Fibroblast of gingiva (primary cell): ENCODE data around the gene PRMT5.
A peak's percentile ranks its signal among the peaks of the same experiment; 100 is the strongest.
"Not testable (repeated sequence)": the region's sequence is repeated elsewhere in the genome, so short reads cannot be mapped to it uniquely, and the experiment has no call there.

ENCODE experiments used
- DNase-seq: peaks from one replicate; pipeline ENCODE4 v3.0.0-alpha.2; 2011; ENCODE audit warnings: low read depth

PRMT5 gene

DNA sequence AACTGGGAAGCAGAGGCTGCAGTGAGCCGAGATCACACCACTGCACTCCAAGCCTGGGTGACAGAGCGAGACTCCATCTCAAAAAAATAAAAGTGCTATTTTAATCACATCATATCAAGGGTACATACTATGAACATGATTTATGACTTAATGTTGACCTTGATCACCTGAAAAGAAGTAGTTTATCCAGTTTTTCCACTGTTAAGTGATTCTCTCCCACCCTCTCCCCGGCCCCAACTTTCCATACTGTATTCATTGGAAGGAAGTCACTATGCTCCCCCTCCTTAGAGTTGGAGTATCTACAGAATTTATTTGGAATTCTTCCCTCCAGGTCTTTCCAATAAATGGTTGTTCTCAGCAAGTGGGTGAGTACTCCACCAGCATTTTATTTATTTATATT, 3.0 kb upstream of the PRMT5 start:
- no peak for DNase-seq

DNA sequence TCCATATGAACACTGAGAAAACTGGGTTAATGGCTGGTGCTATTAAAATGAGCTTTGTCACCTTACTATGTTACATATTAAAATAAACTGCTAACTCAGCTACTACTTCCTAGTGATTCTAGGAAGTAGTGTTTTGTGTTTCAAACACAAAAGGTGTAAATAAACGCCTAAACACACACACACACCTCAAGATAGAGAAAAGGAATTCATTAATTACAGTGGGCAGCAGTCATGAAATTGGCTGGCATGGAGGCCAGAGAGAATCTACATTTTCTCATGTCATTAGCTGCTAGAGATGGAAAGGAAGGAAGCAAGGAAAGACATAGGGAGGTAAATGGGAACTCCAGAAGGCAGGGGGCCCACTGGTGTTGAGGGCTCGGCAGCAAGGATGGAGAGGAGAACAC, 787 bp upstream of the PRMT5 start:
- no peak for DNase-seq

DNA sequence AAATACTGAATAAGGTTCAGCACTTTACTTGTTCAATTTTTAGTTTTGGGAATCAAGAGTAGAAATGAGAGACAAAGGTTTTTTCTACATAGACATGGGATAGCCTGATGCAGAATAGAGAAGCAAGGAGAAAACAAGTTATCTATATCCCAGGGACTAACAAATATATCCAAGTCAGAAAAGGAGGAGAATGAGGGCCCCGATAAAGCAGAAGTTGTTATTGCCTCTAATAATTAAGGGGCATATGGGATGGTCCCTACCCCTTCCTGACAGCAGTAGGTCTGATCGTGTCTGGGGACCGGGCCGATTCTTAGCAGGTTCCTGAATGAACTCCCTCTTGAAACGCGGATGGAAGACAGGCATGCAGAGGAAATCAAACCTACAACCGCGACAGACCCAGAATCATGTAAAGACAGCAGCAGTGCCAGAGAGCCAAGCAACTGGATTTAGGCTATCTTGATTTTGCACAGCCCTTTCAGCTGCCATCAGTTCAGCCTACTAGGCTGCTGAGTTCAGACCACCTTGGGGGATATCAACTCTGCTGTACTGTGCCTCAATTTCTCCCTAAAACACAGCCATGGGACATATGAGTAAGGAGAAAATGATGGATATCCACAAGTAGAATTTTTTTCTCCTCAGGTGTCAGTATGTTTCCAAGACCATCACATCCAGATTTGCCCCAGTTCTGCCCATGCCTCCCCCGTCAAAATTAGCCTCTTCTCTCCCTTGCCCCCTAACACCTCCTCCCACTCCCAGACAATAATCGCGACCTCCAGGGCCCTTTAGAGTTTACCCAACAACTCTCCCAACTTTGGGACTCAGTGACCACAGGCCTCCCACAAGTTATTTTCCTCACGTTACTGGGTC, 706 bp downstream of the PRMT5 start:
- DNase-seq = no peak

DNA sequence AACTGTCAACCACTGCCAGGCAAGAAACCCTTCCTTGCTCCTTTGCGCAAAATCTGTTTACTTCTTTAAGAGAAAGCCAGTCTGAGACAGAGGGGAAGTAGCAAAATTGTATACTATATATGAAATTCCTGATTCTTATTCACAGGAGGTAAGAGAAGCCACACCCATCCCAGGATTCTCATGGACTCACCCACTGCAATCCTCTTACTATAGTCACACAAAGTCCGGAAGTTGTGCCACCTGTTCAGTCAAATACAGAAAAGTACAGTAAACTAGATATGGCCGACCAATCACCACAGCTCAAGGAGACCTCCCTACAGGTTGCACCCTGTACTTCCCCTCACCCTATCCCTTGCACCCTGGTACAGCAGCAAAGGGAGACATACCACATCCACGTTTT, 2.9 kb downstream of the PRMT5 start:
- DNase-seq = no peak

DNA sequence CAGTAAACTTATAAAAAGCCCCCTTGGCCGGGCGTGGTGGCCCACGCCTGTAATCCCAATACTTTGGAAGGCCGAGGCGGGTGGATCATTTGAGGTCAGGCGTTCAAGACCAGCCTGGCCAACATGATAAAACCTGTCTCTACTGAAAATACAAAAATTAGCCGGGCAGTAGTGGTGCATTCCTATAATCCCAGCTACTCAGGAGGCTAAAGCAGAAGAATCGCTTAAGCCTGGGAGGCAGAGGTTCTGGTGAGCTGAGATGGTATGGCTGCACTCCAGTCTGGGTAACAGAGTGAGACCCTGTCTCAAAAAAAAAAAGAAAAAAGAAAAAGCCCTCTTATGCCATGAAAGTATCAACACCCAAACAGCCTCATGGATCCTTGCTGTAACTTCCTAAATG, 3.7 kb downstream of the PRMT5 start:
- DNase-seq = no peak

DNA sequence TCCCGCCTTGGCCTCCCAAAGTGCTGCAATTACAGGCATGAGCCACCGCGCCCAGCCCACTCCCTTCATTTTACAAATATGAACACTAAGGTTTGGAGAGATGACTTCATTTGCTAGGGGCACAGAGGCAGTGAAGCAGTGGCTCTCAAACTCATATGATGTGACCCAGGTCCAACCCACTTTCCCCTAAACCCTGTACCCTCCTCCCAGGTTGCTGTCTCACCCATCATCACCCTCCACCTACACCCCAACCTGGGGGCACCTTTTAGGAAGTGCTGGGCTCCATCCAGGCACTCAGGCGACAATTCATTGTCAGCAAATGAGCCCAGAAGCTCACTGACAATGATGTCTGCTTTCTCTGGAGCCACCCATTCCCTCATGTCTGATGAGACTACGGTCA, 5.4 kb downstream of the PRMT5 start:
- no peak for DNase-seq

DNA sequence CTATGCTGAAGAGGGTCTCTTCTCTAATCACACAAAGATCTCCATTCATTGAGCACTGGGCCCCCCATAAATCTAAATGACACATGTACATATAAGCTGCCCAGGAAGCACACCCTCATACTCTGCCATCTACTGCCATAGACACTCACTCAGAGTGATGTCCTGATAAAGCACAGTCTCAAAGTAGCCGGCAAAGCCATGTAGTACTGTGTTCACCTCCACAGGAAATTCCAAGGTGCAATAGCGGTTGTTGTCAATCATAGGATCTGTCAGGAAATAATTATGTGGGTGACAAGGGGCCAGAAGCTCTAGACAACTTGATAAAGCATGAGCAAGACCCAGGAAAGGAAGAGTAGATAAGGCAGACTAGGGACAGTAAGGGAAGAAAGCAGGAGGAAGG, 6.9 kb downstream of the PRMT5 start:
- DNase-seq = no peak

DNA sequence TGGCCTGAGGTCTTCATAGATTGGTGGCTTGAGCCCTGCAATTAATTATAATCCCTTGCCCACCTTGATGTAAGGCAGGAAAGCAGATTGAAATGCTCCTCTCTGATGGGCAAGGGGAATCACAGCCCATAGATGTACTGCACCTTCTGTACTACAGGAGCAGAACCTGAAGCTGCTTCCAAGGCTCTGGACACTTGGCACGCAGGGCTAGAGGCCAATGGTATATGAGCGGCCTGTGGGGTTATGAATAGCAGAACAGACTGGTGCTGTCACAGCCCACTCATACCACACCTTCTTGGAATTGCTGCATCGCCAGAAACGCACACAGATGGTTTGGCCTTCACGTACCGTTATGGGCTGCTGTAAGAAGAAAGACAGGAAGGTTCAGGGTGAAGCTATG, 8.5 kb downstream of the PRMT5 start:
- no peak for DNase-seq

DNA sequence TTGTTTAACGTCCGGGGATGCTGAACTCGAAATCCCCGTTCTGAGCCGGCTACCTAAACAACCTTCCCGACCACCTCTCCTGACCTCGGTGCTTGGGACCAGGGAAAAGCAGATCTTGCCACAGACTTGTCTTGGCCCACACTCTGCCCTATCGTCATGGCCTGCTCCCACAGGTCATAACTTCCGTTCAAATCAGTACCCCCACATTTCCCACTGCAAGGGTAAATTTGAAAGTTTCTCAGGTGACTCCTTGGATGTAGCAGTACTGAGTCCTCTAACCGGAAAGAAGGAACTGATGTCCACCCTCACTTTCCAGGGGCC, 9.6 kb downstream of the PRMT5 start:
- DNase-seq = no peak

DNA sequence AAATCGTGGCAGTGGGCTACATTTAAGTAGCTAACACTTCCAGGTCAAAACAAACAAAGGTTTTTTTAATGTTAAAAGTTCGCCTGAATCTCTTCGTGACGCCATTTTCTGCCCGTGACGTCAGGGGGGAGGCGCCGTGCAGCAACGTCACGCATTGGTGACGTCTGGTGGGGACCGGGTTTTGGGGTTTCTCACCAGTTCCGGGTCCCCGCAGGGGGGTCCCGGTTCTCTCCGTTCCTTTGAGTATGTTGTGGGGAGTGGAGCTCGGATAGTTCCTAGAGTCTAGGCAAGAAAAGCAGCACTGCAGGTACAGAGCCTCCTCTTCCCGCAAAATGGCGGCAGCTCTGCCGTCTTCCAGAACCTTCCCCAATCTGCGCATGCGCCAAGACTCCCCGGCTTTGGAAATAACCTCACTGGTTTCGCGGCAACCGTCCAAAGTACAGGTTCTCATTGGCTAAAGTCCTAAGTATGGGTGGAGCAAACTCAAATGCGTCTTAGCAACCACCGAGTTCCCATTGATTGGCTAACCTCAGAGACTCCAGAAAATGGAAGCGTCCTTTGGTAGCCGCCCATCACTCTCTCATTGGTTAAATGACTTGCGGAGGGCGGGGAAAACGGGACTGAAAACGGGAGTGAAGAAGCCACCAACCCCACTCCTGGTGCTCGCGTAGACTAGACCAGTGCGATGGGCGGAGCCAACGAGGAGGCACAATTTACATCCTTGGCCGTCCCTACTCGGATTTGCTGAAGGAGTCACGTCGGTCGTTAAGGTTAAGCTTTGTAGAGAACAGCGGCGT, 10.2 kb downstream of the PRMT5 start, which contains the start of gene RBM23:
Gene RBM23, minus strand, starts transcription at position 346 of the 797 bp plus-strand sequence.
- peak; percentile 100 for DNase-seq

DNA sequence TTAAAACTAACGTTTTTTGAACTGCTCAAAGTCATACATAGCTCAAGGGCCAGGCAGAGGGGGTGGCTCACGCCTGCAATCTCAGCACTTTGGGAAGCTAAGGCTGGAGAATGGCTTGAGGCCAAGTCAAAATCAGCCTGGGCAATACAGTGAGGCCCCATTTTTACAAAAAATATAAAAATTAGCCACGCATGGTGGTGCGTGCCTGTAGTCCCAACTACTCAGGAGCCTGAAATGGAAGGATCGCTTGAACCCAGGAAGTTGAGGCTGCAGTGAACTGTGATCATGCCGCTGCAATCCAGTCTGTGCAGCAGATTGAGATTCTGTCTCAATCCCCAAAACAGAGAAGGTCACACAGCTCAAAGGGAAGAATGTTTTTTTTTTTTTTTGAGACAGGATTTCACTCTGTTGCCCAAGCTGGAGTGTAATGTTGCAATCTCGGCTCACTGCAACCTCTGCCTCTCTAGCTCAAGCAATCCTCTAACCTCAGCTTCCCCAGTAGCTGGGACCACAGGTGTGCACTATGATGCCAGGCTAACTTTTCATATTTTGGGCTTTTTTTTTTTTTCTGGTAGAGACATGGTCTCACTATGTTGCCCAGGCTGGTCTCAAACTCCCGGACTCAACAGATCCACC, 13.2 kb downstream of the PRMT5 start:
- peak; percentile 77 for DNase-seq

DNA sequence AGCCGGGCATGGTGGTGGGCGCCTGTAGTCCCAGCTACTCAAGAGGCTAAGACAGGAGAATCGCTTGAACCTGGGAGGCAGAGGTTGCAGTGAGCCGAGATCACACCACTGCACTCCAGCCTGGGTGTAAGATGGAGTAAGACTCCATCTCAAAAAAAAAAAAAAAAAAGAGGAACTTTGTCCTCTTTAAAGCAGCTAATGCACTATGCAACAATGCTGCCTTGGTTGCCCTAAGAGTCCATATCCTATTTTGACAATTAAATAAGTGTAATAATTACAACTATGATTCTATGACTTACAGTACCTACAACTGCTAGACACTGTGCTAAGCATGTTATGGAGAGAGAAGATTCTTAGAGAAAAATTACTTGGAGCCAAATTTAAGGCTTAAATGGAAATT, 14.3 kb downstream of the PRMT5 start:
- DNase-seq = not testable (repeated sequence)

DNA sequence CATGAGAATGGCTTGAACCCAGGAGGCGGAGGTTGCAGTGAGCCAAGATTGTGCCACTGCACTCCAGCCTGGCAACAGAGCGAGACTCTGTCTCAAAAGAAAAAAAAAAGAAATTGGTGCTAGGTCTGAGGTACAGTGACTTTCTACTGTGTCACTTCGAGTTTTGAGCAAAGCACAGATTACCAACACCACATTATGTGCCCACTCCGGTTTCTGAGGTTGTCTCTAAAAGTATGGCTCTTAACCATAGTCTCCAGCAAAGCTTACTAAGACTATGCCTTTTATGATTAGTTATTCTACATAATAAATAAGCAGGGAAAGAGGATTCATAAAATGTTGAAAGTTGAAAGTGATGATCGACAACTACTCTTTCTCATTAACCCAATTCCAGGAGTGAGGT, 18.3 kb downstream of the PRMT5 start:
- DNase-seq = no peak

DNA sequence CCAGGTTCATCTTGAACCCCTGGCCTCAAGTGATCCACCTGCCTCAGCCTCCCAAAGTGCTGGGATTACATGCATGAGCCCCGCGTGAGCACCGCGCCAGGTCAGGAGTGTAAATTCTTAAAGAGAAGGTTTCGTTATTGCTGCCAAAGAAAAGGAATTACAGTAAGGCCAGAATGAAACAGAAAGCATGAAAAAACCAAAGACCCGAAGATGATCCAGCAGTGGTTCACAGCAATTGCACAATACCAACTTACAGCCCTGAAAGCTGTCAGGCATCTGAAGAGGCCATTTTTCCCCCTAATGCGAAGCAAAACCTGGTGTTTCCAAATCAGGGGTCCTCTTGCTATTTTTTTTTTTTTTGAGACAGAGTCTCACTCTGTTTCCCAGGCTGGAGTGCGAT, 20.6 kb downstream of the PRMT5 start:
- DNase-seq = peak; percentile 49

DNA sequence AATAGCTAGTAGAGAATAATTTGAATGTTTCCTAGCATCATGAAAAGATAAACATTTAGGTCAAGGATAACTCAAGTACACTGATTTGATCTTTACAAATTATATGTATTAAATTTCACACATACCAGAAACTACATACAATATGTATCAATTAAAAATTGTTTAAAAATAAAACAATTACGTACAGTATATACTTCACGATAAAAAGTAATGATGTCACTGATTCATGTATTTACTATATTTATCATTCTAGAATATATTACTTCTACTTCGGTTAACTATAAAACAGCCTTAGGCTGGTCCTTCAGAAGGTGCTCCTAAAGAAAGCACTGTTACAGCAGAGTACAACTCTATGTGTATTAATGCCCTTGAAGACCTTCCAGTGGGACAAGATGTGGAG, 21.7 kb downstream of the PRMT5 start:
- no peak for DNase-seq

DNA sequence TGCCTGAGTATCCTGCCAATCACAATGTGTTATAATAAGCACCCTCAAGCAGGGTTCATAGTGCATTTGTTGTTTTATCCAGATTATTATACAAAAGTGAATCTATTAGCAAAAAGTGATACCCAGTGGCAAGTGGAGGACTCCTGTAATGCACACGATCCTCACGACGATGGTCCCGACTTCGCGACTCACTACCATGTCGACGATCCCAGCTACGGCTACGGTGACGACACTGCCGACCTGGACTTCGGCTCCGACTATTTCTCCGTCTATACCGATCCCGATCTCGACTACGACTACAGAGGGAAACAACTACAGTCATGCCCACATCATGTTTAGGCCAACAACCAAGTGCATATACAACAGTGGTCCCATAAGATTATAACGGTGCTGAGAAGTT, 23.1 kb downstream of the PRMT5 start:
- DNase-seq = no peak

DNA sequence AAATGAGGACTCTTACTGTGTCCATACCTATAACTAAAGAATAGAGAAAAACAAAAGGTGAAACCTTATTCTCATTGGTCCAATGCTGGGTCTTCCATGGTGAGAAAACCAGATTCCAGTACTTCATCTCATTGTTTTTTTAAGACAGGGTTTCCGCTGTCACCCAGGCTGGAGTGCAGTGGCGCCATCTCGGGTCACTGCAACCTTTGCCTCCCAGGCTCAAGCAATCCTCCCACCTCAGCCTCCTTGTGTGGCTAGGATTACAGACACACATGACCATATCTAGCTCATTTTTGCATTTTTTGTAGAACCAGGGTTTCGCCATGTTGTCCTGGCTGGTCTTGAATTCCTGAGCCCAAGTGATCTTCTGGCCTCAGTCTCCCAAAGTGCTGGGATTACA, 23.5 kb downstream of the PRMT5 start:
- DNase-seq = no peak

DNA sequence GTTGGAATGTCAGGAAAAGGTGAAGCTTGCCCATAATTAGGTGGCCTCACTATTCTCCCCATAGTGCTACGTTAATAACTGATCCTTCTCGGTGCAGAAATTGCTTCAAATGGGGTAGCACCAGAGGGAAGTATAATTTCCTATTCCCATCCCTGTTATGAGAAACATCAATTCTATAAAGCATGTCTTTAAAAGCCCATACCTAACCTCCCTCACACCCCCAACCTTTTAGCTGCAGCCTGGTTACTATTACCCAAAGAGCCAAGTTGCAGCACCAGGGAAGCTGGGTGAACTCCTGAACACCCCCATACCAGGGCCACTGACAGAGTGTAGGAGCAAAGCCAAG, 25.5 kb downstream of the PRMT5 start:
- DNase-seq = no peak

DNA sequence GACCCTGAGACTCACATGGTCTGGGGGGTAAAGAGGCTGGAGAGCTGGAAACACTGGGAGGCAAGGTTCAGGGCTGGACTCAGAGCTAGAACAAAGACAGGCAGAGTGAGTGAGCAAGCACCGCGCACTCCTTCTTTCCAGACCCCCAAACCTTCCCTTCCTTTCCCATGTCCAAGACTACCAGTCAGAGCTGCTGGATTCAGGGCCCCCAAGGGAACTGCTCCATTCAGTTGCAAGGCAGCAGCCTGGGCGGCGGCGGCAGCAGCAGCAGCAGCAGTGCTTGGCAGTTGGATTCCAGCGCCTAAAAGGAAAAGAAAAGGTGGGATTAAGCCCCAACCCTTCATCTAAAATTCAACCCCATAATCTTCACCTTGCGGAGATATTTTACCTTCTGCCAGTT, 27.4 kb downstream of the PRMT5 start:
- no peak for DNase-seq

DNA sequence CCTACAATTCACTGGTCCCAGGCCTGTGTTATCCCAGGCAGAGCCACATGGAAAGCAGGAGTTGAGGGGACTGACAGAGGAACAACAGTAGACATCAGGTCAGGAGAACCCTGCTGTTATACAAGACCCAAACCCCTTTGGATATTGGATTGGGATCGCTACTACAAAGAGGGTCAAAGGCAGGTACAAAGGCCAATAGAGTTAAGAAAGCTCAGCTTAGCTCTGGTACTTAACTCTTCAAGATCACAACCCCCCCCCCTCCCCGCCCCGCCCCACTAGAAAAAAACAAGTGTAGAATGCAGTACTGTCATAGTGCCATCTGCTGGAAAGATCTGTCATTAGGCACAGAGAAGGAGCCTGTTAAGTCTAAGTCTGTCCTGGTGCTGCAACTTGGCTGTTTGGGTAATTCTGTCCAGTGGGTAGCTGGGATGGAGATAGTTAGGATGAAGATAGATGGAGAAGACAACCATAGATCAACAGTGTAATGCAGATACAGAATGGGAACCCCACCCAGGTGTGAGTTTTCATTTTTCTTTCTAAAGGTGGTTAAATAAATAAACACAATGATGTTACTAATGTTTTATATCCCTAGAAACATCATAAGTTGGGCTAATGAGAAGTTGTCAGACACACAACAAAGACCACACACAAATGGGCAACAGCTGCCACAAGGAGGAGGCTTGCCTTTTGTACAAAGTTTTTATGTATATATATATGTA, 28.9 kb downstream of the PRMT5 start:
- peak; percentile 64 for DNase-seq

DNA sequence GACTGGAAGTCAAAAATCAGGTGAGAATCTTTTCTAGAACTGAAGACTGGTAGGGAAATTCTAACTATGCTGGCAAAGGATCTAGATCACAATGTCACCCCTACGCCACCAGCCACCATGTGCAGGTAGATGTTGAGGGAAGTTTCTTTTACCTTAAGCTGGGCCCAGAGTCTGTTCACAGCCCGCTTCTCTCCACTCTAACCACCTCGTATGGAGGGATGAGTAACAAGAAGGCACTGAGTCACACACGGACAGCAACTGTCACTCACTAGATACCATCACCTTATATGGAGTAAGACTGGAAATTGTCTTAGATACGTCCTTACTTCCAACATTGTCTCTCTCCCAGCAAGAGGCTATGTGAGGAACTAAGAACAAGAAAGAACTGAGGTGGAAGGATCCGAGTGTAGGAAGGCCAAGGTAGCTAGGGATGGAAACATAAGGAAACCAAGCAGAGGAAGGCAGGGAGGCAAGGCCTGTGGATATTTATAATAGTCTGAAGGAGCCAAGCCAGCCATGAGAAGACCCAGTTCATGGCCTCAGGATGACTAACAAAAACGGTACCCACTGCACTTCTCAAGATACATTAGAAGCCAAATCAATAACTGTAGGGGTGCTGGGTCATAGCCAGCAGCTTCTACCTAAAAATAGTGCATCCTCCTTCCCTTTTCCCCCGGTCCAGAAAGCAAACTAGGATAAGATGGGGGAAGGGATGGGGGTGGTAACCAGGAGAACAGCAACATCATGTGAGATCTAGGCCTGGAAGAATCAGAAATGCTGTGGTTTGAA, 30.7 kb downstream of the PRMT5 start:
- DNase-seq = peak; percentile 39

DNA sequence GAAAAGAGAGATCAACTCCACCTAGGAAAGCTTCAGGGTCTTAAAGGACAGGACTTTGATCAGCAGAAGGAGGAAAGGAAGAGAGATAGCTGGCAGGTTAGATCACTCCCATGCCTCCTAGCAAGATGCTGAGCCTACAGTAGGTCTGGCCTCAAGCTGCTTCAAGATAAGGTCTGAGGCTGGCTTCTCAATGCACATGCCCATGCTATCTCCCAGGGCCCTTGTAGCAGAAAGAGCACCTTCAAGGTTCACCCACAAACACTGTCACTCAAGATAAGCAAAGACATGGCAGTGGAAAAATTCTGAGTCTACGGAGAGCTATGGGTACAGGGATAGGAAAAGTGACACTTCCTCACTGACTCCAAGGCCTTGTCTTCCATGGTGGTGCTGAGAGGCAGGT, 31.8 kb downstream of the PRMT5 start:
- no peak for DNase-seq
